HG03064 (cell line): ENCODE data around the gene PIGO.

Experiments used
- ATAC-seq: cut with Tn5 transposase; IDR thresholded peaks from one replicate; pipeline ENCODE4 v1.9.1; 2021; ENCODE audit warnings: low read depth; ENCODE audit not compliant: unreplicated experiment

PIGO gene

GRCh38 chr9:35073279-35073612 is 23.1 kb downstream of the PIGO start:
- ATAC-seq = no peak

- peak; percentile 78 for ATAC-seq
Measured at GRCh38 chr9:35072461-35073278, 23.7 kb downstream of the PIGO start, which contains the start of gene VCP. TSS of gene VCP (minus strand) at chr9:35072625. CDS start at chr9:35072353, 272 bp downstream.

- peak; percentile 48 for ATAC-seq
Measured at GRCh38 chr9:35071814-35072460, 24.5 kb downstream of the PIGO start.

- ATAC-seq = no peak
Measured at GRCh38 chr9:35070823-35071813, 25.3 kb downstream of the PIGO start.

- ATAC-seq = no peak
Measured at GRCh38 chr9:35069020-35069419, 27.4 kb downstream of the PIGO start.

GRCh38 chr9:35067056-35067455 is 29.3 kb downstream of the PIGO start:
- ATAC-seq = no peak

- no peak for ATAC-seq
Measured at GRCh38 chr9:35060548-35061207, 35.7 kb downstream of the PIGO start.

- ATAC-seq = no peak
Measured at GRCh38 chr9:35059438-35059837, 37.0 kb downstream of the PIGO start.

GRCh38 chr9:35057271-35057620 is 39.1 kb downstream of the PIGO start:
- no peak for ATAC-seq

- no peak for ATAC-seq
Measured at GRCh38 chr9:35056571-35057270, 39.7 kb downstream of the PIGO start.

GRCh38 chr9:35054871-35055644 is 41.3 kb downstream of the PIGO start:
- ATAC-seq = no peak

- ATAC-seq = no peak
Measured at GRCh38 chr9:35054185-35054835, 42.1 kb downstream of the PIGO start.

- no peak for ATAC-seq
Measured at GRCh38 chr9:35051069-35051967, 45.1 kb downstream of the PIGO start.

GRCh38 chr9:35048511-35048910 is 47.9 kb downstream of the PIGO start:
- ATAC-seq = no peak

GRCh38 chr9:35044071-35044470 is 52.3 kb downstream of the PIGO start:
- ATAC-seq = no peak

- no peak for ATAC-seq
Measured at GRCh38 chr9:35042891-35043545, 53.4 kb downstream of the PIGO start.

GRCh38 chr9:35042081-35042604 is 54.2 kb downstream of the PIGO start:
- ATAC-seq = no peak
